K562 (cell line): ENCODE measurements around the gene MAGED1. TPM values are rescaled to one million over a fixed set of nuclear protein-coding genes. Genes with fewer than 3 reads are reported as not detected.

Experiments
- ATAC-seq: fragments of 200-7000 bp; cut with Tn5 transposase; 3 replicates; pipeline ENCODE4 v1.9.1; 2020; ENCODE audit warnings: moderate library complexity
- BruUV-seq: library from RNA; stranded (reverse); fragments of 400-500 nt; replicated peaks from 2 replicates; lab custom pipeline; 2021; lab: Mats Ljungman, UMichigan
- CTCF ChIA-PET: fragments of 300-600 bp; formaldehyde crosslinking; extraction: SDS; loops from one replicate; lab custom pipeline; 2021; ENCODE audit warnings: low intra/inter-chr PET ratio; lab: Yijun Ruan, JAX
- POLR2A ChIA-PET: fragments of 300-600, 350-650 bp; sonication (Branson Sonifier 250); formaldehyde crosslinking; extraction: SDS; loops from one replicate; lab custom pipeline; 2021; ENCODE audit warnings: antibody characterized with exemption, inconsistent platforms; lab: Yijun Ruan, JAX
- DNase-seq, 4 experiments: peaks; one replicate each; pipeline versions ENCODE4 v3.0.0 to v3.0.0-alpha.2; 2011 to 2018; ENCODE audit warnings: low spot score in 3 of 4, mixed read lengths in 3 of 4; ENCODE audit errors: extremely low read depth in 1 of 4
- FAIRE-seq: peaks from 2 replicates; lab custom pipeline; 2011; peaks lifted over from hg19 to GRCh38; lab: Jason Lieb, UNC
- H2AFZ ChIP-seq: 2 replicates; pipeline ENCODE4 v1.6.0; 2011; ENCODE audit warnings: low read depth, low read length, control low read depth, inconsistent platforms
- H3K27ac ChIP-seq: fragments of 200-600 bp; 3 replicates; pipeline ENCODE4 v1.8.0; 2011; ENCODE audit warnings: low read depth, mild to moderate bottlenecking, control low read depth, inconsistent platforms, low read length, moderate library complexity, mixed read lengths; ENCODE audit errors: extremely low read depth
- H3K27me3 ChIP-seq, 2 experiments: fragments of 300-600 bp in 1 of 2; 2 replicates in 1 of 2; 3 replicates in 1 of 2; pipeline versions ENCODE4 v1.6.0 to v1.8.0; 2011; ENCODE audit warnings: inconsistent platforms in 2 of 2, low read length in 2 of 2, mild to moderate bottlenecking in 1 of 2, mixed read lengths in 1 of 2, moderate library complexity in 1 of 2; ENCODE audit not compliant: control insufficient read depth in 2 of 2, insufficient read depth in 2 of 2
- H3K36me3 ChIP-seq: fragments of 300-600 bp; 3 replicates; pipeline ENCODE4 v1.8.0; 2011; ENCODE audit warnings: mild to moderate bottlenecking, low read length, inconsistent platforms; ENCODE audit not compliant: control insufficient read depth, insufficient read depth
- H3K4me1 ChIP-seq, 2 experiments: fragments of 200-600 bp in 1 of 2; replicated peaks in 1 of 2; 2 replicates in 1 of 2; 3 replicates in 1 of 2; pipeline versions ENCODE4 v1.5.1 to v1.8.0; 2011; ENCODE audit warnings: inconsistent platforms in 2 of 2, low read length in 2 of 2, mild to moderate bottlenecking in 1 of 2, mixed read lengths in 1 of 2, moderate library complexity in 1 of 2; ENCODE audit not compliant: control insufficient read depth in 2 of 2, insufficient read depth in 2 of 2
- H3K4me2 ChIP-seq: 2 replicates; pipeline ENCODE4 v1.6.1; 2011; ENCODE audit warnings: low read length, control low read depth, inconsistent platforms, mixed read lengths; ENCODE audit not compliant: insufficient read depth
- H3K4me3 ChIP-seq: fragments of 200-600 bp; sonication (generic), shearing (Covaris generic); 2 replicates; pipeline ENCODE4 v1.5.1; 2016; ENCODE audit warnings: control low read depth, inconsistent platforms
- H3K79me2 ChIP-seq: fragments of 200-600 bp; 3 replicates; pipeline ENCODE4 v1.8.0; 2011; ENCODE audit warnings: low read length, inconsistent platforms; ENCODE audit not compliant: control insufficient read depth, insufficient read depth
- H3K9ac ChIP-seq, 2 experiments: 2 replicates each; pipeline versions ENCODE4 v1.6.0 to v1.6.1; 2011; ENCODE audit warnings: low read depth in 2 of 2, low read length in 2 of 2, control low read depth in 1 of 2, inconsistent platforms in 1 of 2, mild to moderate bottlenecking in 1 of 2, mixed read lengths in 1 of 2; ENCODE audit not compliant: insufficient read depth in 1 of 2
- H3K9me1 ChIP-seq: one replicate; pipeline ENCODE4 v1.6.0; 2011; ENCODE audit warnings: inconsistent platforms, mild to moderate bottlenecking, low read length, moderate library complexity; ENCODE audit not compliant: control insufficient read depth, insufficient read depth
- H3K9me3 ChIP-seq: replicated peaks from 2 replicates; pipeline ENCODE4 v1.5.1; 2011; ENCODE audit warnings: low read depth, low read length, inconsistent platforms; ENCODE audit not compliant: control insufficient read depth, insufficient read depth
- H4K20me1 ChIP-seq: replicated peaks from 2 replicates; pipeline ENCODE4 v1.6.1; 2011; ENCODE audit warnings: low read length, inconsistent platforms, mixed read lengths; ENCODE audit not compliant: control insufficient read depth, insufficient read depth
- FOXM1 ChIP-seq, 2 experiments: fragments of 450-650 bp in 1 of 2; sonication (generic) in 1 of 2; formaldehyde crosslinking in 1 of 2; IDR thresholded peaks; 2 replicates each; pipeline versions ENCODE4 v1.6.1 to v1.9.0; 2017 to 2022; ENCODE audit warnings: low read depth in 2 of 2, mild to moderate bottlenecking in 2 of 2, missing genetic modification reagents in 1 of 2, moderate library complexity in 1 of 2
- HLTF ChIP-seq: fragments of 450-650 bp; IDR thresholded peaks from 2 replicates; pipeline ENCODE4 v1.6.1; 2016
- HNRNPLL ChIP-seq: fragments of 200-400 bp; formaldehyde crosslinking; IDR thresholded peaks from 2 replicates; pipeline ENCODE4 v1.6.1; 2017; ENCODE audit warnings: low read length, low read depth, mild to moderate bottlenecking; ENCODE audit not compliant: poor library complexity, severe bottlenecking
- KAT2B ChIP-seq: IDR thresholded peaks from one replicate; pipeline ENCODE4 v1.6.1; 2012; ENCODE audit warnings: low read depth, mild to moderate bottlenecking, control low read depth, inconsistent platforms, low read length, moderate library complexity
- MCM7 ChIP-seq, 2 experiments: fragments of 450-650 bp; IDR thresholded peaks; 2 replicates each; pipeline ENCODE4 v1.6.1; 2016 to 2018
- MTF1 ChIP-seq: fragments of 250-450 bp; sonication (Bioruptor Pico); IDR thresholded peaks from 2 replicates; pipeline ENCODE4 v1.9.0; 2021; ENCODE audit warnings: moderate library complexity, mild to moderate bottlenecking, inconsistent platforms, borderline replicate concordance
- NR2C1 ChIP-seq, 2 experiments: fragments of 450-650 bp; IDR thresholded peaks; 2 replicates each; pipeline ENCODE4 v1.6.1; 2017; ENCODE audit warnings: mild to moderate bottlenecking in 2 of 2, antibody characterized with exemption in 1 of 2, inconsistent platforms in 1 of 2, missing compliant biosample characterization in 1 of 2, missing genetic modification characterization in 1 of 2
- NRF1 ChIP-seq, 2 experiments: fragments of 450-650 bp; IDR thresholded peaks in 1 of 2; conservative IDR thresholded peaks in 1 of 2; 2 replicates each; pipeline ENCODE4 v1.6.1; 2014; ENCODE audit warnings: mild to moderate bottlenecking in 2 of 2
- POLR2AphosphoS5 ChIP-seq: IDR thresholded peaks from 2 replicates; pipeline ENCODE4 v1.6.1; 2011; ENCODE audit warnings: mild to moderate bottlenecking, low read depth, low read length, moderate library complexity; ENCODE audit not compliant: control insufficient read depth, insufficient read depth
- SOX6 ChIP-seq: fragments of 450-650 bp; IDR thresholded peaks from 2 replicates; pipeline ENCODE4 v1.6.1; 2014; ENCODE audit warnings: mild to moderate bottlenecking
- TBP ChIP-seq: optimal IDR thresholded peaks from 2 replicates; pipeline ENCODE3; 2011; ENCODE audit warnings: low read depth, low read length, improper control_type of control experiment
- U2AF2 ChIP-seq: fragments of 200-400 bp; formaldehyde crosslinking; optimal IDR thresholded peaks from 2 replicates; pipeline ENCODE3; 2017; ENCODE audit warnings: low read depth, mild to moderate bottlenecking, low read length
- XRCC5 ChIP-seq: fragments of 200-400 bp; formaldehyde crosslinking; IDR thresholded peaks from 2 replicates; pipeline ENCODE4 v1.6.1; 2017; ENCODE audit warnings: low read depth, mild to moderate bottlenecking, low read length
- ZBTB12 ChIP-seq: fragments of 250-450 bp; sonication (Bioruptor Pico); IDR thresholded peaks from 2 replicates; pipeline ENCODE4 v1.4.0; 2020
- ZNF717 ChIP-seq: fragments of 250-450 bp; sonication (Bioruptor Pico); IDR thresholded peaks from 2 replicates; pipeline ENCODE4 v1.5.0; 2021
- WGBS: fragments of 100-300 bp; shearing (Covaris generic); methylation state at CpG from one replicate; pipeline ENCODE4 v1.1.6; 2016; ENCODE audit warnings: low coverage, mixed read lengths; ENCODE audit not compliant: insufficient coverage; ENCODE audit errors: missing lambda C conversion rate; 5-methylcytosine and 5-hydroxymethylcytosine counted together
- in situ Hi-C: fragments of 300-500 bp; cut with MboI; formaldehyde crosslinking; loops from 4 replicates; pipeline ENCODE4 v1.15.0; 2018; ENCODE audit warnings: inconsistent platforms, mixed read lengths
- intact Hi-C: fragments of 100-400 bp; cut with micrococcal nuclease; formaldehyde crosslinking; loops from 2 replicates; pipeline ENCODE4 v1.14.2; 2022
- polyA plus RNA-seq, 8 experiments: library from polyadenylated mRNA; depleted of rRNA in 4 of 8; stranded (reverse) in 5 of 8; unstranded in 3 of 8; fragments of >200 nt; fragmentation: Nextera tagmentation in 2 of 8; fragmentation: Illumina TruSeq in 1 of 8; extraction: Ambion mirVana in 2 of 8; extraction: Trizol in 1 of 8; gene quantifications; 2 replicates each; pipeline versions ENCODE4 v1.2.1 to v1.2.3, GENCODE V29; 2011 to 2014; ENCODE audit warnings: inconsistent platforms in 1 of 8, missing spikeins in 1 of 8
- total RNA-seq, 7 experiments: library from RNA; depleted of rRNA in 6 of 7; stranded (reverse); fragments of >200 nt in 6 of 7; fragmentation: Illumina TruSeq in 2 of 7; extraction: Trizol in 2 of 7; gene quantifications; 2 replicates each; pipeline versions ENCODE4 v1.2.1 to v1.2.3, GENCODE V29; 2011 to 2021; ENCODE audit warnings: low replicate concordance in 1 of 7

The MAGED1 gene
- total and polyA plus RNA-seq, 9 of the 15 experiments (the other 6 are each of a cell fraction or from before 2014, with no cell fraction given), result 5.7 to 41.2 (median 12.7) TPM

- Histone ChIP-seq H3K27ac (no peak overlapping the region), H3K9me3 (no peaks in the 10 kb centered on the region), H3K9me1 (no peaks in the 10 kb centered on the region), H3K9ac (no peak overlapping the region), H4K20me1 (no peaks in the 10 kb centered on the region), H3K27me3 (no peaks in the 10 kb centered on the region), H3K4me2 (no peak overlapping the region), H2AFZ (no peak overlapping the region), H3K36me3 (no peaks in the 10 kb centered on the region), H3K4me3 (no peak overlapping the region), H3K79me2 (no peaks in the 10 kb centered on the region), H3K4me1 (no peaks in the 10 kb centered on the region)
- WGBS, result 35% methylated on average over 10 of the region's 12 CpGs
- CTCF ChIA-PET, result no interaction called here
- no peak for ATAC-seq
- intact Hi-C loops, result no loop called here
- TF ChIP-seq NR2C1 (IDR thresholded peaks at IDR 0.05) (no peak), NR2C1 (tag; IDR thresholded peaks at IDR 0.05) (no peak), HLTF (no peak), POLR2AphosphoS5 (no peak), TBP (no peak), SOX6 (no peak), ZBTB12 (CRISPR knock-in tag) (no peak), FOXM1 (IDR thresholded peaks at IDR 0.05; ENCODE audit: low read depth) (no peak), FOXM1 (CRISPR knock-in tag; IDR thresholded peaks at IDR 0.05; ENCODE audit: low read depth) (no peak), HNRNPLL (no peak), ZNF717 (CRISPR knock-in tag) (no peak), MCM7 (IDR thresholded peaks at IDR 0.05) (no peak), KAT2B (no peak), MTF1 (CRISPR knock-in tag) (no peak), XRCC5 (no peak), U2AF2 (no peak), NRF1 (conservative IDR thresholded peaks at IDR 0.05 in 1 of 2, IDR thresholded peaks at IDR 0.05 in 1 of 2) (no peak)
- FAIRE-seq, result no peak
- no TSS peak for BruUV-seq
- in situ Hi-C loops, result no loop called here
- no peak for DNase-seq
- POLR2A ChIA-PET, result no interaction called here
Measured at GRCh38 chrX:51896626-51897025, 3.2 kb downstream of the MAGED1 start.
